Stomach (tissue), 19 donors: Measurements from ENCODE around the gene TK1. TPM values are rescaled to one million over a fixed set of nuclear protein-coding genes. Genes with fewer than 3 reads are reported as not detected.
"Not testable (repeated sequence)": the region's sequence is repeated elsewhere in the genome, so short reads cannot be mapped to it uniquely, and the experiment has no call there.

Source experiments
- DNase-seq, 2 donors: peaks; one replicate each; pipeline versions ENCODE4 v3.0.0 to v3.0.0-alpha.2; 2013 to 2019
- H3K27ac ChIP-seq, 5 donors: fragments of 200-600 bp in 4 of 5; sonication (generic) in 4 of 5; one replicate each; pipeline ENCODE4 v1.5.1; 2013 to 2019; ENCODE audit warnings: mild to moderate bottlenecking in 1 of 5, moderate library complexity in 1 of 5
- H3K27me3 ChIP-seq, 3 donors: fragments of 200-600 bp; sonication (generic); one replicate each; pipeline ENCODE4 v1.5.1; 2017 to 2019; ENCODE audit warnings: mixed run types in 1 of 3
- H3K36me3 ChIP-seq, 4 donors: fragments of 200-600 bp; sonication (generic); 1 replicate in 3 of 4; 2 replicates in 1 of 4; pipeline ENCODE4 v1.5.1; 2016 to 2019
- H3K4me1 ChIP-seq, 4 donors: fragments of 200-600 bp; sonication (generic); one replicate each; pipeline ENCODE4 v1.5.1; 2016 to 2019
- H3K4me3 ChIP-seq, 4 donors: fragments of 200-600 bp; sonication (generic) in 3 of 4; one replicate each; pipeline ENCODE4 v1.5.1; 2016 to 2019; ENCODE audit warnings: mild to moderate bottlenecking in 1 of 4
- H3K9me3 ChIP-seq, 4 donors: fragments of 200-600 bp; sonication (generic); one replicate each; pipeline ENCODE4 v1.5.1; 2016 to 2019
- EP300 ChIP-seq: sonication (generic); formaldehyde crosslinking; IDR thresholded peaks from one replicate; pipeline ENCODE4 v1.6.1; 2017; ENCODE audit warnings: antibody characterized with exemption
- POLR2A ChIP-seq, 4 donors: fragments of 450-650 bp; IDR thresholded peaks; one replicate each; pipeline ENCODE4 v1.6.1; 2016; ENCODE audit warnings: antibody characterized with exemption in 4 of 4, control low read depth in 2 of 4, mild to moderate bottlenecking in 1 of 4, moderate library complexity in 1 of 4
- POLR2AphosphoS5 ChIP-seq, 3 donors: sonication (generic); formaldehyde crosslinking; IDR thresholded peaks; one replicate each; pipeline ENCODE4 v1.6.1; 2016; ENCODE audit warnings: antibody characterized with exemption in 3 of 3
- WGBS, 5 donors: extraction: QIAGEN DNeasy Blood & Tissue Kit in 3 of 5; methylation state at CpG; one replicate each; pipeline versions ENCODE4 v1.1.5 to v1.1.7; 2013 to 2018; 5-methylcytosine and 5-hydroxymethylcytosine counted together
- intact Hi-C: fragments of 100-400 bp; cut with DNase I; formaldehyde crosslinking; loops from one replicate; pipeline ENCODE4 v1.15.1; 2023; ENCODE audit warnings: low total_unique reads
- long read RNA-seq, 10 donors: transcript quantifications; one replicate each; lab custom pipeline, GENCODE V29; 2026
- polyA plus RNA-seq, 3 donors: library from polyadenylated mRNA; stranded (reverse); fragments of 200-250 nt; gene quantifications; one replicate each; pipeline ENCODE4 v1.2.3, GENCODE V29; 2013
- total RNA-seq, 5 donors: library from RNA; depleted of rRNA; stranded (reverse); fragments of >200 nt; gene quantifications; one replicate each; pipeline versions ENCODE4 v1.1.0 to v1.2.3, GENCODE V29; 2014 to 2016
- TF ChIP-seq, protein P1 (sequence below), 7 experiments: fragments of 450-650 bp in 4 of 7; fragments of 200-600 bp in 3 of 7; sonication (generic) in 3 of 7; IDR thresholded peaks; one replicate each; pipeline ENCODE4 v1.5.1; 2016 to 2019; ENCODE audit warnings: antibody characterized with exemption in 7 of 7, control low read depth in 2 of 7, mild to moderate bottlenecking in 1 of 7
- donor health status: healthy with polysubstance abuse.
- donor health status: Bipolar disorder and iron deficiency.
- donor health status: healthy.

Gene TK1, protein sequence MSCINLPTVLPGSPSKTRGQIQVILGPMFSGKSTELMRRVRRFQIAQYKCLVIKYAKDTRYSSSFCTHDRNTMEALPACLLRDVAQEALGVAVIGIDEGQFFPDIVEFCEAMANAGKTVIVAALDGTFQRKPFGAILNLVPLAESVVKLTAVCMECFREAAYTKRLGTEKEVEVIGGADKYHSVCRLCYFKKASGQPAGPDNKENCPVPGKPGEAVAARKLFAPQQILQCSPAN
- 10 to 100 TPM in 4 of 5 donors, 1 to 10 TPM in 1; 4.5 to 35.6 (median 17.8) TPM for total RNA-seq
- 10 to 100 TPM in 2 of 3 donors, 1 to 10 TPM in 1; 8.7 to 38.1 (median 17.7) TPM for polyA plus RNA-seq
- long read RNA-seq, donor 1, transcript TK1-201 (7 exons, 1,628 nt): major isoform, 10 of 10 reads
- long read RNA-seq, donor 1, partial matches to known transcripts: 0 of 10 reads
- long read RNA-seq, donor 1, other reads (novel, unspliced or antisense): 0 of 10 reads
- long read RNA-seq, donor 2, transcript TK1-201 (7 exons, 1,628 nt): major isoform, 12 of 12 reads
- long read RNA-seq, donor 2, partial matches to known transcripts: 0 of 12 reads
- long read RNA-seq, donor 2, other reads (novel, unspliced or antisense): 0 of 12 reads
- long read RNA-seq, donor 3, partial matches to known transcripts: 0 of 3 reads
- long read RNA-seq, donor 3, other reads (novel, unspliced or antisense): 0 of 3 reads
- long read RNA-seq, donor 4, transcript TK1-201 (7 exons, 1,628 nt): major isoform, 5 of 5 reads
- long read RNA-seq, donor 4, partial matches to known transcripts: 0 of 5 reads
- long read RNA-seq, donor 4, other reads (novel, unspliced or antisense): 0 of 5 reads
- long read RNA-seq, donor 5, transcript TK1-201 (7 exons, 1,628 nt): major isoform, 16 of 19 reads
- long read RNA-seq, donor 5, partial matches to known transcripts: 0 of 19 reads
- long read RNA-seq, donor 5, other reads (novel, unspliced or antisense): 0 of 19 reads
- long read RNA-seq, donor 6, transcript TK1-201 (7 exons, 1,628 nt): major isoform, 34 of 36 reads
- long read RNA-seq, donor 6, partial matches to known transcripts: 0 of 36 reads
- long read RNA-seq, donor 6, other reads (novel, unspliced or antisense): 0 of 36 reads
- long read RNA-seq, donor 7, transcript TK1-201 (7 exons, 1,628 nt): major isoform, 14 of 16 reads
- long read RNA-seq, donor 7, partial matches to known transcripts: 0 of 16 reads
- long read RNA-seq, donor 7, other reads (novel, unspliced or antisense): 0 of 16 reads
- long read RNA-seq, donor 8, transcript TK1-201 (7 exons, 1,628 nt): major isoform, 11 of 12 reads
- long read RNA-seq, donor 8, partial matches to known transcripts: 0 of 12 reads
- long read RNA-seq, donor 8, other reads (novel, unspliced or antisense): 0 of 12 reads
- long read RNA-seq, donor 9, transcript TK1-201 (7 exons, 1,628 nt): major isoform, 14 of 15 reads
- long read RNA-seq, donor 9, partial matches to known transcripts: 0 of 15 reads
- long read RNA-seq, donor 9, other reads (novel, unspliced or antisense): 0 of 15 reads
- long read RNA-seq, donor 10, transcript TK1-201 (7 exons, 1,628 nt): major isoform, 6 of 6 reads
- long read RNA-seq, donor 10, partial matches to known transcripts: 0 of 6 reads
- long read RNA-seq, donor 10, other reads (novel, unspliced or antisense): 0 of 6 reads

DNA sequence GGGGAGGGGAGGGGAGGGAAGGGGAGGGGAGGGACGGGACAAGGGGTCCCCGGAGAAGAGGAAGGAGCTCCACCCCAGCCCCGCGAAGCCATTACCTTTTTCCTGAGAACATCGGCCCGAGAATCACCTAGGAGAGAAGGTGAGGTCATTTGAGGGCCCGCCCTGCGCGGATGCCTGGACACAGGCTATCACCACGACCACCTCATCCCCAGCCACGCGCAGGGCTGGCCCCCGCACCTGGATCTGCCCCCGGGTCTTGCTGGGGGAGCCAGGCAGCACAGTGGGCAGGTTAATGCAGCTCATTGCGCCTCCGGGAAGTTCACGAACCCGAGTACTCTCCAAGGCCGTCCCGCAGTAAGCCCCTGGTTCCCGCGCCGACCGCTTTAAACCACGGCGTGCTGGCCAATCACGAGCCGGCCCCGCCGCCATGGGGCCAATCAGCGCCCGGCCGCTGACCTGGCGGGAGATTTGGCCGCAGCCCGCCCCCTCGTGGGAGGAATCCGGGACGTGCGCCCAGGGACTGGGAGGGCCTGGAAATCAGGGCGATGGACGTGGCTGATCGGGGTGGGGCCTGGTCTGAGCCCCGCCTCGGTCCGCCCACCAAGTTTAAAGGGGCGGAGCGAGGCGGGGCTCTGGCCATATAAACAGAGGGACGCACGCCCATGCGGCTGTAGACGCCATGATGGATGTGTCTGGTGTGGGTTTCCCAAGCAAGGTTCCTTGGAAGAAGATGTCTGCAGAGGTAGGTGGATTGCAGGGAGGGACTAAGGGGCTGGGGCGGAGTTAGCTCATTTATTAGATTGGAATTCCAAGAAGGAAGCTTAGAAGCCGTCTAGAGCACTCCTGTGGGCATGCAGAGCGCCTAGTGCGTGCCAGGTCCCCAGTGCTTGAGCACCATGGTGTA lies at the start of gene TK1, which contains the start of gene AFMID:
TSS of gene TK1 (minus strand) at position 361 of the 904 bp plus-strand sequence. CDS start at position 303, 58 bp downstream.
TSS of gene AFMID (plus strand) at position 671 of the 904 bp plus-strand sequence. CDS start at position 680, 9 bp downstream.
- peak; percentile 99 for DNase-seq
- 3 to 8% (median 4%) methylated on average over 25 to 57 of the region's 57 CpGs for WGBS, 5 donors
- Histone ChIP-seq H3K27me3 (no peaks in the 10 kb centered on the region), H3K4me3 (peak within 1 kb of the TSS; percentile 45 to 53 (median 50)), H3K36me3 (peaks cover 8 to 18% (median 16%) of the 10 kb centered on the region in 4 donors), H3K27ac (peak within 1 kb of the TSS; percentile 76 to 85 (median 83)), H3K4me1 (peaks cover 48 to 77% (median 59%) of the 10 kb centered on the region in 4 donors), H3K9me3 (no peaks in the 10 kb centered on the region)
- TF ChIP-seq POLR2A (IDR thresholded peaks at IDR 0.05) (no peak), POLR2AphosphoS5 (IDR thresholded peaks at IDR 0.05) (peak; percentile 15 to 92 (median 84)), EP300 (no peak)
- TF ChIP-seq, protein P1, sequence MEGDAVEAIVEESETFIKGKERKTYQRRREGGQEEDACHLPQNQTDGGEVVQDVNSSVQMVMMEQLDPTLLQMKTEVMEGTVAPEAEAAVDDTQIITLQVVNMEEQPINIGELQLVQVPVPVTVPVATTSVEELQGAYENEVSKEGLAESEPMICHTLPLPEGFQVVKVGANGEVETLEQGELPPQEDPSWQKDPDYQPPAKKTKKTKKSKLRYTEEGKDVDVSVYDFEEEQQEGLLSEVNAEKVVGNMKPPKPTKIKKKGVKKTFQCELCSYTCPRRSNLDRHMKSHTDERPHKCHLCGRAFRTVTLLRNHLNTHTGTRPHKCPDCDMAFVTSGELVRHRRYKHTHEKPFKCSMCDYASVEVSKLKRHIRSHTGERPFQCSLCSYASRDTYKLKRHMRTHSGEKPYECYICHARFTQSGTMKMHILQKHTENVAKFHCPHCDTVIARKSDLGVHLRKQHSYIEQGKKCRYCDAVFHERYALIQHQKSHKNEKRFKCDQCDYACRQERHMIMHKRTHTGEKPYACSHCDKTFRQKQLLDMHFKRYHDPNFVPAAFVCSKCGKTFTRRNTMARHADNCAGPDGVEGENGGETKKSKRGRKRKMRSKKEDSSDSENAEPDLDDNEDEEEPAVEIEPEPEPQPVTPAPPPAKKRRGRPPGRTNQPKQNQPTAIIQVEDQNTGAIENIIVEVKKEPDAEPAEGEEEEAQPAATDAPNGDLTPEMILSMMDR (IDR thresholded peaks at IDR 0.05): peak in 5 of 7 experiments; percentile 67 to 95 (median 84)
- intact Hi-C loops: no loop called here

DNA sequence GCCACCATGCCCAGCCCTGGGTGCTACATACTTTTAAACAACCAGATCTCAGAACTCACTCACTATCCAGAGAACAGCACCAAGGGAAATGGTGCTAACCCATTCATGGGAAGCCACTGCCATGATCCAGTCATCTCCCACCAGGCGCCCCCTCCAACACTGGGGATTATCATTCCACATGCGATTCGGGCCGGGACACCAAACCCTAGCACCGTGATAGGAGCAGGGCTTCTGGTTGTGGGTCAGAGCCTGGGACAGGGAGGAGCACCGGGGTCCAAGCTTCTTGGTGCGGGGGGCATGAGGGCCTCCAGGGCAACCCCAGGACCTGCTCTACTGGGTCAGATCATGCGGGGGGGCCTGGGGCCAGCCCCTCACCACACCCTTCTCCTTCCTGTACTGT lies 49.0 kb upstream of the TK1 start:
- no peak overlapping the region for H3K27ac ChIP-seq
- H3K36me3 ChIP-seq: no peaks in the 10 kb centered on the region
- H3K9me3 ChIP-seq: no peaks in the 10 kb centered on the region
- no peak overlapping the region for H3K4me3 ChIP-seq
- DNase-seq: no peak
- peaks cover 5 to 35% (median 23%) of the 10 kb centered on the region in 3 donors for H3K27me3 ChIP-seq
- H3K4me1 ChIP-seq: peaks cover 0 to 21% (median 11%) of the 10 kb centered on the region in 4 donors
- WGBS, 5 donors: 85 to 93% (median 89%) methylated on average over 6 to 8 of the region's 8 CpGs
- intact Hi-C loops: no loop called here
- TF ChIP-seq, protein P1 (IDR thresholded peaks at IDR 0.05): no peak
- no peak for TF ChIP-seq POLR2AphosphoS5 (IDR thresholded peaks at IDR 0.05)

DNA sequence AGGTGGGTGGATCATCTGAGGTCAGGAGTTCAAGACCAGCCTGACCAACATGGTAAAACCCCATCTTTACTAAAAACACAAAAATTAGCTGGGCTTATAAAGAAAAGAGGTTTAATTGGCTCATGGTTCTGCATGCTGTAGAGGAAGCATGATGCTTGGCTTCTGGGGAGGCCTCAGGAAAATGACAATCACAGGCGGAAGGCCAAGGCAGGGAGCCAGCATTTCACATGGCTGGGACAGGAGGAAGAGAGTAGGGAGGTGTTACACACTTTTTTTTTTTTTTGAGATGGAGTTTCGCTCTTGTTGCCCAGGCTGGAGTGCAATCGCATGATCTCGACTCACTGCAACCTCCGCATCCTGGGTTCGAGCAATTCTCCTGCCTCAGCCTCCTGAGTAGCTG lies 48.2 kb upstream of the TK1 start:
- H3K9me3 ChIP-seq, H3K4me3 ChIP-seq, H3K27ac ChIP-seq, H3K36me3 ChIP-seq, intact Hi-C loops: not testable (repeated sequence)
- H3K4me1 ChIP-seq: peaks cover 0 to 21% (median 11%) of the 10 kb centered on the region in 4 donors
- WGBS, 5 donors: 78 to 96% (median 86%) methylated on average over 6 of the region's 6 CpGs
- DNase-seq: peak in 1 of 2 donors; percentile 67
- H3K27me3 ChIP-seq: peaks cover 5 to 43% (median 31%) of the 10 kb centered on the region in 3 donors
